ENCODE data around the gene ENO2.

GRCh38 chr12:6946920-6947374 is 32.6 kb downstream of the ENO2 start:
- no peak for TF ChIP-seq CTCF (conservative IDR thresholded peaks at IDR 0.05; ENCODE audit: low read length)
- TF ChIP-seq EZH2phosphoT487 (IDR thresholded peaks at IDR 0.05; ENCODE audit: borderline replicate concordance): no peak
